ENCODE measurements around the gene ATXN7. TPM values are rescaled to one million over a fixed set of nuclear protein-coding genes. Genes with fewer than 3 reads are reported as not detected.

The ATXN7 gene
- total and polyA plus RNA-seq, 8 donors: 2.1 to 333 (median 30.8) TPM

DNA sequence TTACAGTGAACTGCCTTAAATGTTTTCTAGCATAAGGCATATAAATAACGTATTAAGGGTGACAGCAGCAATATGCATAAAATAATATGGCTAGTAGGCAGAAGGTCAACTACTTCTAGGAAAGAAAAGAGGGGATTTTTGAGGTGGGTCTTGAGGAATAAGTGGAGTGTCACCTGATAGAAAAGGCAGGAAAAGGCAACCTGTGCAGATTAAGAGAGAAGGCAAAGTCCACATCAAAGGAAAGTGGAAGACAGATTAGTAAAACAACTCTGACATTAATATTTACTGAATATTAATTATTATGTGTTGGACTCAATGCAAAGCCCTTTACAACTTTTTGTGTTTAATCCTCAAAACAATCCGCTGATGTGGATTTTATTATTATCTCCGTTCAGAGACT, 2.9 kb upstream of the ATXN7 start:
- TF ChIP-seq POLR2A (IDR thresholded peaks at IDR 0.05) (no peak), EP300 (IDR thresholded peaks at IDR 0.05) (no peak)
- Histone ChIP-seq H3K9me3 (no peaks in the 10 kb centered on the region), H3K27ac (no peak overlapping the region), H3K4me3 (no peak overlapping the region), H3K4me1 (peaks cover 7 to 54% (median 35%) of the 10 kb centered on the region in 4 donors), H3K27me3 (no peaks in the 10 kb centered on the region), H3K36me3 (no peaks in the 10 kb centered on the region)
- DNase-seq: peak in 1 of 2 donors; percentile 26
- intact Hi-C loops (cut with DNase I; ENCODE audit: low total_unique reads): no loop called here
- 41 to 83% (median 57%) methylated on average over 3 of the region's 3 CpGs for WGBS, 5 donors

DNA sequence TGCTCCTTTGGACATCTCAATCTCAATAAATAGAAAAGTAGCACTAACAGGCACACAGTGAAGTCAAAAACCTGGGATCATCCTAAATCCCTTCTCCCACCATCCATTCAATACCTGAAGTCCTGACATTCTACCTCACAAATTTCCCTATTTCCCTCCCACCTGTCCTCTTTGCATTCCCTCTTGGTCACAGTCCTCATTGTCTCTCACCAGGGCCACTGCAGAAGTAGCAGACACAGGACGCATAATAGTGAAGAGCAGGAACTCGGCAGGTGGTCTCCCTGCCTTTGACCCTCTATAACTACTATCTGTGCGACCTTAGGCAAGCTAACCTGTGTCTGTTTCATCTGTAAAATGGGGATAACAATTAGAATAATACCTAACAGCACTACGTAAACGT, 2.4 kb upstream of the ATXN7 start:
- intact Hi-C loops (cut with DNase I; ENCODE audit: low total_unique reads): no loop called here
- Histone ChIP-seq H3K4me3 (no peak overlapping the region), H3K4me1 (peaks cover 7 to 54% (median 33%) of the 10 kb centered on the region in 4 donors), H3K27me3 (no peaks in the 10 kb centered on the region), H3K27ac (no peak overlapping the region), H3K36me3 (no peaks in the 10 kb centered on the region), H3K9me3 (no peaks in the 10 kb centered on the region)
- 81 to 86% (median 85%) methylated on average over 5 of the region's 5 CpGs for WGBS, 5 donors
- TF ChIP-seq EP300 (IDR thresholded peaks at IDR 0.05) (no peak), POLR2AphosphoS5 (IDR thresholded peaks at IDR 0.05) (no peak), POLR2A (IDR thresholded peaks at IDR 0.05) (no peak)
- TF ChIP-seq, protein P1, sequence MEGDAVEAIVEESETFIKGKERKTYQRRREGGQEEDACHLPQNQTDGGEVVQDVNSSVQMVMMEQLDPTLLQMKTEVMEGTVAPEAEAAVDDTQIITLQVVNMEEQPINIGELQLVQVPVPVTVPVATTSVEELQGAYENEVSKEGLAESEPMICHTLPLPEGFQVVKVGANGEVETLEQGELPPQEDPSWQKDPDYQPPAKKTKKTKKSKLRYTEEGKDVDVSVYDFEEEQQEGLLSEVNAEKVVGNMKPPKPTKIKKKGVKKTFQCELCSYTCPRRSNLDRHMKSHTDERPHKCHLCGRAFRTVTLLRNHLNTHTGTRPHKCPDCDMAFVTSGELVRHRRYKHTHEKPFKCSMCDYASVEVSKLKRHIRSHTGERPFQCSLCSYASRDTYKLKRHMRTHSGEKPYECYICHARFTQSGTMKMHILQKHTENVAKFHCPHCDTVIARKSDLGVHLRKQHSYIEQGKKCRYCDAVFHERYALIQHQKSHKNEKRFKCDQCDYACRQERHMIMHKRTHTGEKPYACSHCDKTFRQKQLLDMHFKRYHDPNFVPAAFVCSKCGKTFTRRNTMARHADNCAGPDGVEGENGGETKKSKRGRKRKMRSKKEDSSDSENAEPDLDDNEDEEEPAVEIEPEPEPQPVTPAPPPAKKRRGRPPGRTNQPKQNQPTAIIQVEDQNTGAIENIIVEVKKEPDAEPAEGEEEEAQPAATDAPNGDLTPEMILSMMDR (IDR thresholded peaks at IDR 0.05): no peak
- no peak for DNase-seq

DNA sequence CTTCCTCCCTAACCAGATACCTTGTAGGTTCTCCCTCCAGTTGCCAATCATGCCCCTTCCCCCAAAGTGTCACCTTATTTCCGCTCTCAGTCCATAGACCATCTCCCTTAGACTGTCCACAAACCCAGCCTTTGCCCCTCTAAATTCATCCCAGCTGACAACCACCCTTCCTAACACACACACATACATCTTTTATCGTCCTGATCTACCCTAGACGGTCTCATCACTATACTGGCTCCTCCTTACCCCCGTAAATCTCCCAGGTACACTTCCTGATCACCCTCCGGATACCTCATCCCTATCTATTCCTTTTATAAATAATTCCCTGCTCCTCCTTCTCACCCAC, 890 bp upstream of the ATXN7 start:
- intact Hi-C loops (cut with DNase I; ENCODE audit: low total_unique reads): no loop called here
- Histone ChIP-seq H3K9me3 (no peaks in the 10 kb centered on the region), H3K4me1 (peaks cover 7 to 54% (median 33%) of the 10 kb centered on the region in 4 donors), H3K27ac (peak overlapping the region; percentile 82 to 99 (median 88)), H3K36me3 (peaks cover 0 to 5% (median 0%) of the 10 kb centered on the region in 4 donors), H3K4me3 (peak overlapping the region; percentile 81 to 98 (median 90)), H3K27me3 (no peaks in the 10 kb centered on the region)
- peak in 1 of 2 donors; percentile 11 for DNase-seq
- 16 to 25% (median 18%) methylated on average over 5 of the region's 5 CpGs for WGBS, 5 donors
- TF ChIP-seq POLR2AphosphoS5 (IDR thresholded peaks at IDR 0.05) (no peak), EP300 (IDR thresholded peaks at IDR 0.05) (no peak), POLR2A (IDR thresholded peaks at IDR 0.05) (no peak)
- TF ChIP-seq, protein P1 (IDR thresholded peaks at IDR 0.05): no peak

DNA sequence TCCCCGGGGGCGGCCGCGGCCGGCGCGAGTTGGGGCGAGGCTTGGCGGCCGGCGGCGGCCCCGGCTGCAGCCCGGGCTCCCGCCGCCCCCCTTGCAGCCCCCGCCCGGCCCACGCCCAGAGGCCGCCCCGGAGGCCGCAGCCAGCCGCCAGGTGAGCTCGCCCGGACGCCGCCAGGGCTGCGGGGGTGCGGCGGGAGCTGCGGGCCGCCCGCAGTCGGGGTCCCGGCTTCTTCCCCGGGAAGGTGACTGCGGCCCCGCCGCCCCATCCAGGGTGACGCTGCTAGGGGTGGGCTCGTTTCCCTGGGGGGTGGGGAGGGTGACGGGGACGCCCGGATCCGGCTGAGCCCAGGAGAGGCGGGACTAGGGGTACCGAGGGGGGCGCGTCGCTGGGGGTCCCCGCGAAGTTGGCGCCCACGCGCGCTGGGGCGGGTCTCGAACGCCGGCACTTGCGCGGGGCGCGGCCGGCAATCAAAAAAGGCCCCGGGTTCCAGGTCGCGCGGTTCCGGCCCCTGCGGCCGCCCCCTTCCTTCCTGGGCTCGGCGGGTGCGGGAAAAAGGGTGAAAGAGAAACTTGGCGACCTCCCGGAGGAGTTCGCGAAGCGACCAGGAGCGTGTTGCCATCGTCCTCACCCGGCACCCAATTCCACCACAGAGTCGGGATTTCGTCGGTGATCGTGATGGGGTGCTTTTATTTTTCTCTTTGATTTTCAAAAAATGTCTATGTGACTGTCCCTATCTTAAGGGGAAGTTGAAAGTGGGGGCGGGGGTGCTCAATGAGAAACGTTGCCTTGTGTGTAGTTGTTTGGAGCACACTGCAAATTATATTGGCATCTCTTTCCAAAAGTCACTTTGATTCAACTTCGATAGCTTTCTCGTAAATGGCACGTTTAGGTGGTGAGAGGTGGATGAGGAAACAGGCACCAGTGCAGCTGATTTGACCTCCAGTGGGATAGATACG, 619 bp downstream of the ATXN7 start:
- DNase-seq: peak; percentile 56 to 77
- Histone ChIP-seq H3K4me1 (peaks cover 7 to 45% (median 29%) of the 10 kb centered on the region in 4 donors), H3K27ac (peak overlapping the region; percentile 88 to 99 (median 93)), H3K9me3 (no peaks in the 10 kb centered on the region), H3K27me3 (no peaks in the 10 kb centered on the region), H3K36me3 (peaks cover 0 to 5% (median 0%) of the 10 kb centered on the region in 4 donors), H3K4me3 (peak overlapping the region; percentile 81 to 98 (median 94))
- intact Hi-C loops (cut with DNase I; ENCODE audit: low total_unique reads): no loop called here
- TF ChIP-seq POLR2A (IDR thresholded peaks at IDR 0.05) (no peak), EP300 (IDR thresholded peaks at IDR 0.05) (no peak), POLR2AphosphoS5 (IDR thresholded peaks at IDR 0.05) (no peak)
- TF ChIP-seq, protein P1 (IDR thresholded peaks at IDR 0.05): no peak
- WGBS, 5 donors: 0 to 1% (median 0%) methylated on average over 18 to 93 of the region's 93 CpGs

All from stomach (tissue), 9 donors.